Measurements from ENCODE around the gene NKX1-1. TPM values are rescaled to one million over a fixed set of nuclear protein-coding genes. Genes with fewer than 3 reads are reported as not detected.

Gene NKX1-1
- total RNA-seq: not detected in 2 replicates

GRCh38 chr4:1406394-1406980 lies at the start of gene NKX1-1:
Gene NKX1-1, minus strand, starts transcription at chr4:1406442. Its CDS starts 0 bp downstream, at chr4:1406442.

Other genes starting within 250 kb of the NKX1-1 start
- 23.7 and 27.6 TPM in 2 replicates for gene SPON2, start 233.9 kb downstream of the NKX1-1 start, total RNA-seq
- 130 and 166 TPM in 2 replicates for gene CTBP1, start 157.3 kb downstream of the NKX1-1 start, total RNA-seq
- gene MAEA, start 116.6 kb downstream of the NKX1-1 start, total RNA-seq: 50.6 and 54.3 TPM in 2 replicates
- gene UVSSA, start 59.2 kb downstream of the NKX1-1 start, total RNA-seq: 8.1 and 9.0 TPM in 2 replicates